Measurements from ENCODE around the gene SSC5D. TPM values are rescaled to one million over a fixed set of nuclear protein-coding genes. Genes with fewer than 3 reads are reported as not detected.

The SSC5D gene
- total and polyA plus RNA-seq, 2 experiments from 2014 or later, result 0.23 to 0.69 TPM

GRCh38 chr19:55546011-55546410 is 57.8 kb downstream of the SSC5D start:
- no peak overlapping the region for H3K4me3 ChIP-seq
- no peaks in the 10 kb centered on the region for H3K27me3 ChIP-seq (ENCODE audit: insufficient read depth)
- H3K36me3 ChIP-seq (ENCODE audit: insufficient read depth), result no peaks in the 10 kb centered on the region
- H3K9me2 ChIP-seq (ENCODE audit: insufficient read depth), result peaks cover 5% of the 10 kb centered on the region; the same call in 1 of the 2 replicates
- DNase-seq (ENCODE audit: low spot score) (no peak), ATAC-seq (no peak)
- TF ChIP-seq EZH2phosphoT487 (IDR thresholded peaks at IDR 0.05; ENCODE audit: unreplicated experiment), result no peak
- H3K4me3 Mint-ChIP-seq, result no peak overlapping the region; the same call in 2 of the 3 replicates
- H3K27ac Mint-ChIP-seq, result no peak overlapping the region
- peaks cover 28% of the 10 kb centered on the region for H3K4me1 Mint-ChIP-seq
- no peak overlapping the region for H3K27ac ChIP-seq (ENCODE audit: low read depth)
- no peaks in the 10 kb centered on the region for H4K20me1 ChIP-seq (replicated peaks; ENCODE audit: insufficient read depth)
- no peaks in the 10 kb centered on the region; the same call in 1 of the 2 replicates for H3K4me1 ChIP-seq (ENCODE audit: insufficient read depth)
- no peaks in the 10 kb centered on the region; the same call in 2 of the 3 replicates for H3K36me3 Mint-ChIP-seq (ENCODE audit: low read depth)
- no peak overlapping the region; the same call in 1 of the 2 replicates for H2AFZ ChIP-seq
- H3K4me2 ChIP-seq, result no peak overlapping the region
- H3K9me3 Mint-ChIP-seq, result peaks cover 6% of the 10 kb centered on the region
- no peaks in the 10 kb centered on the region for H3F3A ChIP-seq (replicated peaks; ENCODE audit: low read depth)
- H3K79me2 ChIP-seq (replicated peaks; ENCODE audit: insufficient read depth), result no peaks in the 10 kb centered on the region
- H3K27me3 Mint-ChIP-seq (ENCODE audit: insufficient read depth, low read depth, poor library complexity), result peaks cover 10% of the 10 kb centered on the region

- H3K9me3 Mint-ChIP-seq, result peaks cover 4% of the 10 kb centered on the region
- Histone ChIP-seq H2AFZ (peak overlapping the region; percentile 56), H3K27ac (ENCODE audit: low read depth) (no peak overlapping the region), H3K9me2 (ENCODE audit: insufficient read depth) (no peaks in the 10 kb centered on the region), H4K20me1 (replicated peaks; ENCODE audit: insufficient read depth) (no peaks in the 10 kb centered on the region), H3K36me3 (ENCODE audit: insufficient read depth) (no peaks in the 10 kb centered on the region), H3K27me3 (ENCODE audit: insufficient read depth) (no peaks in the 10 kb centered on the region), H3F3A (replicated peaks; ENCODE audit: low read depth) (no peaks in the 10 kb centered on the region), H3K4me1 (ENCODE audit: insufficient read depth) (no peaks in the 10 kb centered on the region; the same call in 1 of the 2 replicates), H3K79me2 (replicated peaks; ENCODE audit: insufficient read depth) (no peaks in the 10 kb centered on the region), H3K4me2 (no peak overlapping the region), H3K4me3 (no peak overlapping the region)
- peak; percentile 46 for DNase-seq (ENCODE audit: low spot score)
- H3K36me3 Mint-ChIP-seq (ENCODE audit: low read depth), result no peaks in the 10 kb centered on the region; the same call in 2 of the 3 replicates
- peak overlapping the region; percentile 80; the same call in 1 of the 2 replicates for H3K27ac Mint-ChIP-seq
- H3K4me1 Mint-ChIP-seq, result peaks cover 28% of the 10 kb centered on the region
- peaks cover 10% of the 10 kb centered on the region for H3K27me3 Mint-ChIP-seq (ENCODE audit: insufficient read depth, low read depth, poor library complexity)
- H3K4me3 Mint-ChIP-seq, result no peak overlapping the region
- no peak for TF ChIP-seq ZNF114 (CRISPR knock-in tag; IDR thresholded peaks at IDR 0.05)
- ATAC-seq, result peak; percentile 18
Measured at GRCh38 chr19:55546822-55547614, 58.8 kb downstream of the SSC5D start.

GRCh38 chr19:55549500-55550320 is 61.5 kb downstream of the SSC5D start:
- Mint-ChIP-seq H3K4me1 (peaks cover 52% of the 10 kb centered on the region), H3K27ac (peak overlapping the region; percentile 61; the same call in 1 of the 2 replicates), H3K4me3 (peak overlapping the region; percentile 76), H3K9me3 (no peaks in the 10 kb centered on the region; the same call in 2 of the 3 replicates), H3K27me3 (ENCODE audit: insufficient read depth, low read depth, poor library complexity) (peaks cover 24% of the 10 kb centered on the region), H3K36me3 (ENCODE audit: low read depth) (no peaks in the 10 kb centered on the region)
- peak overlapping the region; percentile 48 for H3K27ac ChIP-seq (ENCODE audit: low read depth)
- H2AFZ ChIP-seq, result peak overlapping the region; percentile 75
- DNase-seq (ENCODE audit: low spot score), result peak; percentile 83
- no peaks in the 10 kb centered on the region for H3K36me3 ChIP-seq (ENCODE audit: insufficient read depth)
- peak overlapping the region; percentile 54 for H3K4me3 ChIP-seq
- ATAC-seq, result peak; percentile 82
- no peaks in the 10 kb centered on the region for H3K9me2 ChIP-seq (ENCODE audit: insufficient read depth)
- TF ChIP-seq CTCF (conservative IDR thresholded peaks at IDR 0.05; ENCODE audit: low read depth in 2 of 2), result peak in 1 of 2 experiments; percentile 14; a peak in 1 of 4 replicates
- TF ChIP-seq EZH2phosphoT487 (IDR thresholded peaks at IDR 0.05; ENCODE audit: unreplicated experiment), result no peak
- TF ChIP-seq NANOG (IDR thresholded peaks at IDR 0.05; ENCODE audit: borderline replicate concordance), result no peak
- TF ChIP-seq POLR2AphosphoS5 (IDR thresholded peaks at IDR 0.05; ENCODE audit: low read depth), result no peak; the same call in 1 of the 2 replicates
- no peak for TF ChIP-seq ZNF114 (CRISPR knock-in tag; IDR thresholded peaks at IDR 0.05)
- TF ChIP-seq ZNF331 (CRISPR knock-in tag; IDR thresholded peaks at IDR 0.05; ENCODE audit: low read depth), result no peak
- H3K4me2 ChIP-seq, result peak overlapping the region; percentile 73
- H3K27me3 ChIP-seq (ENCODE audit: insufficient read depth), result no peaks in the 10 kb centered on the region
- H3K79me2 ChIP-seq (replicated peaks; ENCODE audit: insufficient read depth), result no peaks in the 10 kb centered on the region
- H3F3A ChIP-seq (replicated peaks; ENCODE audit: low read depth), result no peaks in the 10 kb centered on the region; the same call in 1 of the 2 replicates
- H3K4me1 ChIP-seq (ENCODE audit: insufficient read depth), result peaks cover 17% of the 10 kb centered on the region
- no peaks in the 10 kb centered on the region for H4K20me1 ChIP-seq (replicated peaks; ENCODE audit: insufficient read depth)
